Astrocyte (in vitro differentiated cells and primary cell): Measurements from ENCODE around the gene ALOX15. TPM values are rescaled to one million over a fixed set of nuclear protein-coding genes. Genes with fewer than 3 reads are reported as not detected.
"Not testable (repeated sequence)": the region's sequence is repeated elsewhere in the genome, so short reads cannot be mapped to it uniquely, and the experiment has no call there.

Source experiments
- DNase-seq: peaks from one replicate; pipeline ENCODE4 v3.0.0-alpha.2; 2010; ENCODE audit warnings: low read depth
- FAIRE-seq: peaks from 2 replicates; lab custom pipeline; 2011; peaks lifted over from hg19 to GRCh38; lab: Jason Lieb, UNC
- H2AFZ ChIP-seq: 2 replicates; pipeline ENCODE4 v1.6.0; 2012; ENCODE audit warnings: low read depth, low read length, inconsistent platforms
- H3K27ac ChIP-seq: 2 replicates; pipeline ENCODE4 v1.5.1; 2011; ENCODE audit warnings: low read depth, low read length, inconsistent platforms
- H3K27me3 ChIP-seq: 2 replicates; pipeline ENCODE4 v1.6.0; 2011; ENCODE audit warnings: low read length, inconsistent platforms; ENCODE audit not compliant: insufficient read depth
- H3K36me3 ChIP-seq: 2 replicates; pipeline ENCODE4 v1.5.1; 2011; ENCODE audit warnings: low read length, inconsistent platforms; ENCODE audit not compliant: insufficient read depth
- H3K4me1 ChIP-seq: 2 replicates; pipeline ENCODE4 v1.5.1; 2011; ENCODE audit warnings: low read length, inconsistent platforms; ENCODE audit not compliant: insufficient read depth
- H3K4me2 ChIP-seq: 2 replicates; pipeline ENCODE4 v1.6.0; 2012; ENCODE audit warnings: low read length, inconsistent platforms
- H3K4me3 ChIP-seq: 2 replicates; pipeline ENCODE4 v1.5.1; 2011; ENCODE audit warnings: low read depth, mild to moderate bottlenecking, low read length, inconsistent platforms; ENCODE audit not compliant: insufficient read depth
- H3K79me2 ChIP-seq: 2 replicates; pipeline ENCODE4 v1.6.0; 2012; ENCODE audit warnings: mild to moderate bottlenecking, low read length, inconsistent platforms; ENCODE audit not compliant: insufficient read depth
- H3K9ac ChIP-seq: 2 replicates; pipeline ENCODE4 v1.6.0; 2012; ENCODE audit warnings: mild to moderate bottlenecking, low read length, inconsistent platforms
- H3K9me3 ChIP-seq: 2 replicates; pipeline ENCODE4 v1.5.1; 2012; ENCODE audit warnings: low read depth, mild to moderate bottlenecking, low read length, inconsistent platforms; ENCODE audit not compliant: insufficient read depth
- H4K20me1 ChIP-seq: 2 replicates; pipeline ENCODE4 v1.6.0; 2012; ENCODE audit warnings: low read length, inconsistent platforms; ENCODE audit not compliant: insufficient read depth
- H3K27ac Mint-ChIP-seq: one replicate; pipeline ENCODE4 v1.8.0; 2021; ENCODE audit warnings: mild to moderate bottlenecking, mixed read lengths; ENCODE audit not compliant: unreplicated experiment
- H3K27me3 Mint-ChIP-seq: one replicate; pipeline ENCODE4 v1.8.0; 2021; ENCODE audit warnings: low read depth, mixed read lengths; ENCODE audit not compliant: unreplicated experiment
- H3K36me3 Mint-ChIP-seq: one replicate; pipeline ENCODE4 v1.8.0; 2021; ENCODE audit warnings: low read depth, mixed read lengths; ENCODE audit not compliant: unreplicated experiment
- H3K4me1 Mint-ChIP-seq: one replicate; pipeline ENCODE4 v1.8.0; 2021; ENCODE audit warnings: low read depth, mixed read lengths; ENCODE audit not compliant: unreplicated experiment
- H3K4me3 Mint-ChIP-seq: one replicate; pipeline ENCODE4 v1.8.0; 2021; ENCODE audit warnings: mild to moderate bottlenecking, moderate library complexity, mixed read lengths; ENCODE audit not compliant: unreplicated experiment
- H3K9me3 Mint-ChIP-seq: one replicate; pipeline ENCODE4 v1.8.0; 2021; ENCODE audit warnings: mild to moderate bottlenecking, mixed read lengths; ENCODE audit not compliant: unreplicated experiment
- EZH2 ChIP-seq: IDR thresholded peaks from 2 replicates; pipeline ENCODE4 v1.6.1; 2012; ENCODE audit warnings: mild to moderate bottlenecking, low read length, inconsistent platforms; ENCODE audit not compliant: insufficient read depth
- total RNA-seq: library from RNA; stranded (reverse); gene quantifications from 2 replicates; pipeline ENCODE4 v1.2.1, GENCODE V29; 2021
- TF ChIP-seq, protein P1 (sequence below): IDR thresholded peaks from 2 replicates; pipeline ENCODE4 v1.5.1; 2011; ENCODE audit warnings: low read depth, mild to moderate bottlenecking, inconsistent platforms, low read length, moderate library complexity; ENCODE audit not compliant: insufficient read depth

Gene ALOX15
- total RNA-seq, 1 donor from 2014 or later: 0.07 TPM

DNA sequence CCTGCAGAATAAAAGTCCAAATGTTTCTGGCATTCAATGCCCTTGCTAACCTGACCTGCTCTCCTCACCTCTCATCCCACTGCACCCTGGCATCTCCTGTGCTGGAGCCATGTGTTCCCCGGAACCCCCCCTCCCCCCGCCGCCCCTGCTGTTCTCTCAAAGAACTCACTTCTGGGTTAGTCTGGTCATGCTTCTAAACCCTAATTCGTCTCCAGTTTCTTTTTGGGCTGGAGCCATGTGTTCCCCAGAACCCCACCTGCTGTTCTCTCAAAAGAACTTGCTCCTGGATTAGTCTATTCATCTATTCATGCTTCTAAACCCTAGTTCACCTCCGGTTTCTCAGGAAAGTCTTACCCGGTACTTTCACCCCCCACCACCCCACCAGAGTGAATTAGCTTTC, 808 bp upstream of the ALOX15 start:
- Histone ChIP-seq H3K4me1 (no peaks in the 10 kb centered on the region), H3K79me2 (no peaks in the 10 kb centered on the region), H3K4me3 (no peak overlapping the region), H2AFZ (no peak overlapping the region), H3K9me3 (no peaks in the 10 kb centered on the region), H3K9ac (no peak overlapping the region), H4K20me1 (no peaks in the 10 kb centered on the region), H3K4me2 (no peak overlapping the region), H3K27me3 (peaks cover 55% of the 10 kb centered on the region), H3K36me3 (no peaks in the 10 kb centered on the region), H3K27ac (no peak overlapping the region)
- peaks cover 2% of the 10 kb centered on the region for H3K36me3 Mint-ChIP-seq
- peaks cover 4% of the 10 kb centered on the region for H3K9me3 Mint-ChIP-seq
- TF ChIP-seq, protein P1, sequence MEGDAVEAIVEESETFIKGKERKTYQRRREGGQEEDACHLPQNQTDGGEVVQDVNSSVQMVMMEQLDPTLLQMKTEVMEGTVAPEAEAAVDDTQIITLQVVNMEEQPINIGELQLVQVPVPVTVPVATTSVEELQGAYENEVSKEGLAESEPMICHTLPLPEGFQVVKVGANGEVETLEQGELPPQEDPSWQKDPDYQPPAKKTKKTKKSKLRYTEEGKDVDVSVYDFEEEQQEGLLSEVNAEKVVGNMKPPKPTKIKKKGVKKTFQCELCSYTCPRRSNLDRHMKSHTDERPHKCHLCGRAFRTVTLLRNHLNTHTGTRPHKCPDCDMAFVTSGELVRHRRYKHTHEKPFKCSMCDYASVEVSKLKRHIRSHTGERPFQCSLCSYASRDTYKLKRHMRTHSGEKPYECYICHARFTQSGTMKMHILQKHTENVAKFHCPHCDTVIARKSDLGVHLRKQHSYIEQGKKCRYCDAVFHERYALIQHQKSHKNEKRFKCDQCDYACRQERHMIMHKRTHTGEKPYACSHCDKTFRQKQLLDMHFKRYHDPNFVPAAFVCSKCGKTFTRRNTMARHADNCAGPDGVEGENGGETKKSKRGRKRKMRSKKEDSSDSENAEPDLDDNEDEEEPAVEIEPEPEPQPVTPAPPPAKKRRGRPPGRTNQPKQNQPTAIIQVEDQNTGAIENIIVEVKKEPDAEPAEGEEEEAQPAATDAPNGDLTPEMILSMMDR: no peak
- TF ChIP-seq EZH2: no peak
- peaks cover 70% of the 10 kb centered on the region for H3K27me3 Mint-ChIP-seq
- H3K27ac Mint-ChIP-seq: no peak overlapping the region
- H3K4me1 Mint-ChIP-seq: no peaks in the 10 kb centered on the region
- DNase-seq (no peak), FAIRE-seq (no peak)
- no peak overlapping the region for H3K4me3 Mint-ChIP-seq

DNA sequence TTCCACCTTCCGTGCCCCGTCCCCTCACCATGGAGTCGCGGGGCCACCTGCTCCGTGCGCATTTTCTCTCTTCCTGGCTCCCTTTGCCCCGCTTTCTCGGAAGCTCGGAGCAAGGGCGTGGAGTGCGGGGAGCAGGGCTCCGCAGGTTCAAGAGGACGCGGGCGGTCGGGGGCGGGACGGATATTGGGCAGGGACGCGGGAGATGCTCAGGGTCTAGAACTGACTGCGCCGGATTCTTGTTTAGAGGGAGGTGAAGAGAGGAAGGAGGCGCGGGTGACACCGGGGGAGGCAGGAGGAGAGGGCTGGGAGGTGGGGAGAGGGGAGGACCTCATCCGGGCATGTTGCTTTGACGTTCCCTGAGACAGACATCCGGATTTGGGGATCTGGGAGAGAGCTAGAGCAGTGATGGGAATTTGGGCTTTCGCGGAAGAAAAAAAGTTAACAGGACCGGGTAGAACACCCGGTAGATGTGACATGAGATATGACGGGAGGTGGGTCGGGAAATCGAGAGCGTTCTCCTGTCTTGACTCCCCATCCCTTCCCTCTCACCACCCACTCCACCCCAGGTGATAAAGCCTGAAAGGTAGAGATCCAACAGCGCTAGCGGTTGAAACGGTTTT, 799 bp downstream of the ALOX15 start:
- H3K27ac Mint-ChIP-seq, H3K4me1 Mint-ChIP-seq, H3K4me3 ChIP-seq, H3K9ac ChIP-seq, H3K4me3 Mint-ChIP-seq, H3K27ac ChIP-seq, H3K9me3 ChIP-seq, H3K36me3 ChIP-seq, H3K4me2 ChIP-seq, H2AFZ ChIP-seq, FAIRE-seq, H3K9me3 Mint-ChIP-seq, H4K20me1 ChIP-seq, H3K4me1 ChIP-seq, H3K36me3 Mint-ChIP-seq, DNase-seq, H3K79me2 ChIP-seq: not testable (repeated sequence)
- H3K27me3 Mint-ChIP-seq: peaks cover 74% of the 10 kb centered on the region
- peaks cover 64% of the 10 kb centered on the region for H3K27me3 ChIP-seq

DNA sequence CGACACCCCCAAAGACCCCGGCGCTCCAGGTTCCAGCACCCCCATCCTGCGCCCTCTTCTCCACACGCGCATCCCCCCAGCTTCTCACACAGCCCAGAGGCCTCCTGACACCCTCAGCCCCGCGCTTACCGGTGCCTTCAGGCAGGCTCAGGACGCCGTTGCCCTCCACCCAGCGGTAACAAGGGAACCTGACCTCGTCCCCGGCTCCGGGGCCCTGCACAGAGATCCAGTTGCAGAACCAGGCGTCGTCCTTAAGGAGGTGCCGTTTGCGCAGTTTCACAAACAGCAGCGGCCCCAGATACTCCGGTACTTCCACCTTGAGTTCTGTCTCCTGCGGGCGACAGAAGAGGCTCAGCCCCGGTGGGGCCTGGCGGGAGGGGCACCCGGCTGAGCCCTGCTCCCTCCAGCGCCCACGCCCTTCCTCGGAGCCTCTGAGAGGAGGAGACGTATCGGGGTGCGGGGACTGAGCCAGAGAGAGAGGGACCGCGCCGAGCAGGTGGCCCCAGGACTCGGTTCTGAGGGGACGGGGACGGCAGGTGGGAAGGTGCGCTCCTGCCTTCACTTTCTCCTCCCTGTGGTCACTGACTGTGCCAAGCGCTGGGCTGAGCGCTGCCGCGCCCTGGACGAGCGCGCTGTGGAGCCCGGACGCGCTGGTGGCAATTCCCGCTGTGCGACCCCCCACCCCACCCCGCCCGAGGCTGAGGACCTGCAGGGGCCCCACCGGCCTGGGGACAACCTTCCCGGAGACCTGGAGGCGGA, 2.0 kb downstream of the ALOX15 start:
- H3K27me3 ChIP-seq: peaks cover 63% of the 10 kb centered on the region
- H3K27me3 Mint-ChIP-seq: peaks cover 74% of the 10 kb centered on the region
- FAIRE-seq, H2AFZ ChIP-seq, H3K4me2 ChIP-seq, H3K9ac ChIP-seq, H3K4me3 ChIP-seq, H3K36me3 Mint-ChIP-seq, H3K4me1 ChIP-seq, H3K79me2 ChIP-seq, H3K27ac ChIP-seq, H3K9me3 ChIP-seq, H3K36me3 ChIP-seq, H4K20me1 ChIP-seq, H3K9me3 Mint-ChIP-seq, H3K4me3 Mint-ChIP-seq, H3K27ac Mint-ChIP-seq, DNase-seq, H3K4me1 Mint-ChIP-seq: not testable (repeated sequence)

DNA sequence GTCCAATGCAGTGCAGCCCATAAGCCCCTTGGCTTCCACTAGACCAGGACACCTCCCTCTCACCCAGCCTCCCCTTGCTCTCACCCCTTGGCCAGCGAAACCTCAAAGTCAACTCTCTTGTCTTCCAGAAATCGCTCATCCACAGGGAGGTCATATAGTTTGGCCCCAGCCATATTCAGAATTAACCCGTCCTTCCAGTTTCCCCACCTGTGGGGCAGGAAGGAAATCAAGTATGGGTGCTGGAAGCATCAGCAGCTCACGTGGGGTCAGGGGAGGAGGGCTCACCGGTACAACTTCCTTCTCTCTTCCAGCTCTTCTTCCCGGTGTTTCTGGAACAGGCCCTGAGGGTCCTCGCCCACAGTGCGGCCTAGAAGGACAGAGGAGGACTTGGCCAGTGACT, 2.7 kb downstream of the ALOX15 start:
- DNase-seq, H3K27ac Mint-ChIP-seq, H3K36me3 ChIP-seq, H3K9me3 Mint-ChIP-seq, H3K36me3 Mint-ChIP-seq, H3K4me3 ChIP-seq, H3K4me2 ChIP-seq, H3K79me2 ChIP-seq, H3K9ac ChIP-seq, FAIRE-seq, H2AFZ ChIP-seq, H3K27ac ChIP-seq, H3K4me3 Mint-ChIP-seq, H3K9me3 ChIP-seq, H4K20me1 ChIP-seq, H3K4me1 ChIP-seq, H3K4me1 Mint-ChIP-seq: not testable (repeated sequence)
- peaks cover 69% of the 10 kb centered on the region for H3K27me3 Mint-ChIP-seq
- peaks cover 61% of the 10 kb centered on the region for H3K27me3 ChIP-seq
